Measurements from ENCODE around the gene IL6ST.

The IL6ST gene

DNA sequence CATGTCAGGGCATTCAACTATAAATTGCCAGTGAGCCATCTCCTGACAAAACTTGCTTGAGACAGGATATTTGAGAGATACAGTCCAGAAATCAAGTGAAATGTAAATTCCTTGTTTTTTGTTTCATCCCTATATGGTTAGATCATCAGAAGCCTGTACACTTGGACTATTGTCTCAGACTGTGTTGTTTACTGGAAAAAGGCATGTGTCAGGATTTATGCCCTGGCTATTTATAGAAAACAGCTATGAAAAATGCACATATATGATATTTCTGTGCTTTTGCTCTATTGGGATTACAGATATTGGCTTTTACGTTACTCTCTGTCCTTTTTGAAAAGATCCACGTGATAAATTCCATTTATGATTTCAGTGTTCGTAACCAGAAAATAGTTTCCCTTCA, 99.4 kb downstream of the IL6ST start:
- DNase-seq (ENCODE audit: low spot score): no peak

DNA sequence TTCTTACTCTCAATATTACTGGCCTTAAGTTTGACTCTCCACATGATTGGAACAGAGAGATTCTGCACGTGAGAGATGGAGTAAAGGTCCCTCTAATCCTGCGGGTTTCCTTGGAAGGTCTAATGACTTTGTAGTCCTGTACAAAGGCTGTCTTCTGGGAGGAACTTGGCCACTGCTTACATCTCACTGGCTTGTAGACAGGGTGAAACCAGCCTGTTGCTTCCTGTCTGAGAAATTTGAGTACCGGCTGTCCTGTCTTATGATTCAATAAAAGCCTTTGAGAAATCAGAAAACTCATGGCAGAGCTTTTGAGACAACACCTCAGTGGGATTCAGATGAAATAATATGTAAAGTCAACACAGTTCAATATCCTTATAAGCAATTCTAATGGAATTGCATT, 100.6 kb downstream of the IL6ST start:
- DNase-seq (ENCODE audit: low spot score): no peak

GRCh38 chr5:55892479-55892878, 102.3 kb downstream of the IL6ST start:
- DNase-seq (ENCODE audit: low spot score): no peak

GRCh38 chr5:55888205-55888604, 106.6 kb downstream of the IL6ST start:
- DNase-seq (ENCODE audit: low spot score): no peak

DNA sequence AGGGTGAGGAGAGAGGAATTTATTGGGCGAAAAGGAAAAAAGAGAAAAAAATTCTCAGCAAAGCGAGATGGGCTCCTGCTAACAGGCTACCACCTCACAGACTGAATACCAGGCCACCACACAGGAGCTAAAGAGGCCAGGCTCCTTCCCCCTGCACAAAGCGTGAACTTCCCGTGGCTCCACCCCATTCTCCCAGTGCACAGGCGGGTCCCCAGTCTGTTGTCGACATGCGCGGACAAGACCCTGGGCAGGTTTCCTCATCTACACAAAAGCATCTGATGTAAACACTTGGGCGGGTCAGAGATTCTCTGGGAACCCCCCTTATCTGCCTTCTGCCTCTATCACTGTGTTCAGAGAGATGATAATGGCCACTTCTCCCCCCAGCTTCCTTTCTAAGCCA, 109.4 kb downstream of the IL6ST start:
- DNase-seq (ENCODE audit: low spot score): no peak

All from CD4-positive, alpha-beta T cell treated with Interleukin-2 at 100 ng/mL for 4 hours (primary cell).